HG02943 (cell line): ENCODE data around the gene FRMD1.

Experiments
- ATAC-seq: cut with Tn5 transposase; IDR thresholded peaks from one replicate; pipeline ENCODE4 v1.9.1; 2021; ENCODE audit warnings: mild to moderate bottlenecking, low read depth, moderate library complexity; ENCODE audit not compliant: unreplicated experiment

Gene FRMD1

GRCh38 chr6:168032005-168032760 lies 46.8 kb downstream of the FRMD1 start:
- no peak for ATAC-seq

GRCh38 chr6:168031411-168031971 lies 47.5 kb downstream of the FRMD1 start:
- no peak for ATAC-seq

- no peak for ATAC-seq
Observed at GRCh38 chr6:168030908-168031307, 48.1 kb downstream of the FRMD1 start.

- ATAC-seq = no peak
Observed at GRCh38 chr6:168030218-168030746, 48.7 kb downstream of the FRMD1 start.

GRCh38 chr6:168029459-168030217 lies 49.4 kb downstream of the FRMD1 start:
- no peak for ATAC-seq

- ATAC-seq = no peak
Observed at GRCh38 chr6:168028181-168028580, 50.8 kb downstream of the FRMD1 start.

- no peak for ATAC-seq
Observed at GRCh38 chr6:168027521-168027920, 51.5 kb downstream of the FRMD1 start.

GRCh38 chr6:168026925-168027324 lies 52.1 kb downstream of the FRMD1 start:
- no peak for ATAC-seq

GRCh38 chr6:168025831-168026710 lies 52.9 kb downstream of the FRMD1 start:
- no peak for ATAC-seq

GRCh38 chr6:168024951-168025510 lies 54.0 kb downstream of the FRMD1 start:
- ATAC-seq = no peak

- no peak for ATAC-seq
Observed at GRCh38 chr6:168022488-168023321, 56.3 kb downstream of the FRMD1 start.

GRCh38 chr6:168021581-168021980 lies 57.4 kb downstream of the FRMD1 start:
- no peak for ATAC-seq

- no peak for ATAC-seq
Observed at GRCh38 chr6:168020242-168020641, 58.8 kb downstream of the FRMD1 start.

- no peak for ATAC-seq
Observed at GRCh38 chr6:168018664-168019063, 60.3 kb downstream of the FRMD1 start.

- ATAC-seq = no peak
Observed at GRCh38 chr6:168017629-168018028, 61.4 kb downstream of the FRMD1 start.

- ATAC-seq = no peak
Observed at GRCh38 chr6:168016721-168017525, 62.1 kb downstream of the FRMD1 start.

GRCh38 chr6:168016176-168016620 lies 62.8 kb downstream of the FRMD1 start:
- ATAC-seq = no peak

- no peak for ATAC-seq
Observed at GRCh38 chr6:168015482-168016175, 63.4 kb downstream of the FRMD1 start.
